Dermis microvascular lymphatic vessel endothelial cell (primary cell): ENCODE data around the gene ARPC1A. TPM values are rescaled to one million over a fixed set of nuclear protein-coding genes. Genes with fewer than 3 reads are reported as not detected.
A peak's percentile ranks its signal among the peaks of the same experiment; 100 is the strongest.
"Not testable (repeated sequence)": the region's sequence is repeated elsewhere in the genome, so short reads cannot be mapped to it uniquely, and the experiment has no call there.

Experiments used
- DNase-seq, 2 donors: peaks; one replicate each; pipeline versions ENCODE4 v3.0.0 to v3.0.0-alpha.2; 2010; ENCODE audit warnings: low read depth in 2 of 2
- total RNA-seq: library from RNA; depleted of rRNA; stranded (reverse); fragments of >200 nt; gene quantifications from 2 replicates; pipeline ENCODE4 v1.2.1, GENCODE V29; 2014

The ARPC1A gene
- total RNA-seq, 1 donor from 2014 or later = 164 TPM

- no peak for DNase-seq
These were observed 5.3 kb upstream of the ARPC1A start for GRCh38 chr7:99320371-99320770.

GRCh38 chr7:99322659-99323058, 3.0 kb upstream of the ARPC1A start:
- DNase-seq = not testable (repeated sequence)

- DNase-seq = no peak
These were observed 1.1 kb upstream of the ARPC1A start for GRCh38 chr7:99324559-99324958.

- no peak for DNase-seq
These were observed 651 bp upstream of the ARPC1A start for GRCh38 chr7:99325001-99325493.

- no peak for DNase-seq
These were observed 697 bp downstream of the ARPC1A start for GRCh38 chr7:99326408-99326782.

- DNase-seq = peak; percentile 51 to 86
These were observed 4.7 kb downstream of the ARPC1A start for GRCh38 chr7:99330314-99330961.

- DNase-seq = no peak
These were observed 5.3 kb downstream of the ARPC1A start for GRCh38 chr7:99331002-99331401.

GRCh38 chr7:99339595-99339994, 13.9 kb downstream of the ARPC1A start:
- no peak for DNase-seq

- no peak for DNase-seq
These were observed 15.0 kb downstream of the ARPC1A start for GRCh38 chr7:99340659-99341058.

GRCh38 chr7:99344061-99344647, 18.5 kb downstream of the ARPC1A start:
- DNase-seq = no peak

- not testable (repeated sequence) for DNase-seq
These were observed 24.9 kb downstream of the ARPC1A start for GRCh38 chr7:99350641-99351040.

GRCh38 chr7:99352247-99352646, 26.5 kb downstream of the ARPC1A start:
- no peak for DNase-seq

GRCh38 chr7:99355098-99355497, 29.4 kb downstream of the ARPC1A start:
- DNase-seq = no peak

- no peak for DNase-seq
These were observed 32.2 kb downstream of the ARPC1A start for GRCh38 chr7:99357701-99358490.

- not testable (repeated sequence) for DNase-seq
These were observed 32.8 kb downstream of the ARPC1A start for GRCh38 chr7:99358521-99358920.

GRCh38 chr7:99359465-99360154, 33.9 kb downstream of the ARPC1A start:
- DNase-seq = no peak

GRCh38 chr7:99362801-99363200, 37.1 kb downstream of the ARPC1A start:
- DNase-seq = no peak

GRCh38 chr7:99363286-99363685, 37.6 kb downstream of the ARPC1A start:
- no peak for DNase-seq

GRCh38 chr7:99365318-99366141, 39.8 kb downstream of the ARPC1A start:
- DNase-seq = peak in 1 of 2 donors; percentile 41

- DNase-seq = no peak
These were observed 40.9 kb downstream of the ARPC1A start for GRCh38 chr7:99366646-99367045.
